Liver (tissue), 9 donors: ENCODE results near the gene RASAL2. TPM values are rescaled to one million over a fixed set of nuclear protein-coding genes. Genes with fewer than 3 reads are reported as not detected.
A peak's percentile ranks its signal among the peaks of the same experiment; 100 is the strongest.

Experiments
- DNase-seq: peaks from one replicate; pipeline ENCODE4 v3.0.0-alpha.2; 2017; ENCODE audit warnings: low spot score
- H3K27ac ChIP-seq, 2 donors: one replicate each; pipeline ENCODE4 v1.7.0; 2013; ENCODE audit warnings: inconsistent platforms in 2 of 2, low read length in 2 of 2, control low read depth in 1 of 2, low read depth in 1 of 2, mild to moderate bottlenecking in 1 of 2
- H3K27me3 ChIP-seq, 4 donors: one replicate each; pipeline versions ENCODE4 v1.6.1 to v1.7.0; 2013; ENCODE audit warnings: low read length in 3 of 4, inconsistent platforms in 1 of 4, mild to moderate bottlenecking in 1 of 4, moderate library complexity in 1 of 4; ENCODE audit not compliant: control insufficient read depth in 4 of 4, insufficient read depth in 4 of 4
- H3K36me3 ChIP-seq, 4 donors: one replicate each; pipeline versions ENCODE4 v1.6.1 to v1.7.0; 2013; ENCODE audit warnings: low read length in 3 of 4, mild to moderate bottlenecking in 3 of 4, low read depth in 1 of 4, moderate library complexity in 1 of 4; ENCODE audit not compliant: control insufficient read depth in 4 of 4, insufficient read depth in 3 of 4
- H3K4me1 ChIP-seq, 4 donors: one replicate each; pipeline versions ENCODE4 v1.6.1 to v1.7.0; 2013; ENCODE audit warnings: low read length in 3 of 4, mild to moderate bottlenecking in 3 of 4, moderate library complexity in 1 of 4; ENCODE audit not compliant: control insufficient read depth in 4 of 4, insufficient read depth in 4 of 4
- H3K4me3 ChIP-seq, 3 donors: one replicate each; pipeline versions ENCODE4 v1.6.1 to v1.7.0; 2013; ENCODE audit warnings: low read length in 3 of 3, control low read depth in 1 of 3, low read depth in 1 of 3, mild to moderate bottlenecking in 1 of 3
- H3K9ac ChIP-seq, 2 donors: one replicate each; pipeline ENCODE4 v1.7.0; 2013; ENCODE audit warnings: low read length in 2 of 2, mild to moderate bottlenecking in 2 of 2, moderate library complexity in 2 of 2, control low read depth in 1 of 2, low read depth in 1 of 2
- H3K9me3 ChIP-seq, 4 donors: one replicate each; pipeline versions ENCODE4 v1.6.1 to v1.7.0; 2013; ENCODE audit warnings: low read length in 3 of 4; ENCODE audit not compliant: control insufficient read depth in 4 of 4
- ATF3 ChIP-seq: IDR thresholded peaks from 2 replicates; pipeline ENCODE4 v1.6.1; 2016; ENCODE audit warnings: antibody characterized with exemption
- EGR1 ChIP-seq, 2 donors: IDR thresholded peaks; 2 replicates each; pipeline ENCODE4 v1.6.1; 2016 to 2018; ENCODE audit warnings: antibody characterized with exemption in 2 of 2, low read depth in 2 of 2
- FOXA1 ChIP-seq: IDR thresholded peaks from 2 replicates; pipeline ENCODE4 v1.6.1; 2016; ENCODE audit warnings: antibody characterized with exemption
- FOXA2 ChIP-seq: IDR thresholded peaks from 2 replicates; pipeline ENCODE4 v1.6.1; 2016; ENCODE audit warnings: antibody characterized with exemption
- GABPA ChIP-seq, 2 donors: IDR thresholded peaks in 1 of 2; conservative IDR thresholded peaks in 1 of 2; 2 replicates each; pipeline ENCODE4 v1.6.1; 2016; ENCODE audit warnings: antibody characterized with exemption in 2 of 2, mild to moderate bottlenecking in 1 of 2, moderate library complexity in 1 of 2
- HNF4A ChIP-seq, 2 donors: conservative IDR thresholded peaks; 2 replicates each; pipeline ENCODE4 v1.6.1; 2016; ENCODE audit warnings: antibody characterized with exemption in 2 of 2, mild to moderate bottlenecking in 2 of 2
- HNF4G ChIP-seq: IDR thresholded peaks from 2 replicates; pipeline ENCODE4 v1.6.1; 2016; ENCODE audit warnings: antibody characterized with exemption
- JUND ChIP-seq, 2 donors: IDR thresholded peaks; 2 replicates each; pipeline ENCODE4 v1.6.1; 2016; ENCODE audit warnings: antibody characterized with exemption in 2 of 2
- MAX ChIP-seq: IDR thresholded peaks from 2 replicates; pipeline ENCODE4 v1.6.1; 2016; ENCODE audit warnings: antibody characterized with exemption
- NR2F2 ChIP-seq: IDR thresholded peaks from 2 replicates; pipeline ENCODE4 v1.6.1; 2016; ENCODE audit warnings: antibody characterized with exemption
- RAD21 ChIP-seq, 2 donors: IDR thresholded peaks; 2 replicates each; pipeline ENCODE4 v1.6.1; 2016; ENCODE audit warnings: antibody characterized with exemption in 2 of 2, mild to moderate bottlenecking in 2 of 2
- RXRA ChIP-seq, 2 donors: IDR thresholded peaks; 2 replicates each; pipeline ENCODE4 v1.6.1; 2017 to 2018; ENCODE audit warnings: antibody characterized with exemption in 2 of 2, mild to moderate bottlenecking in 1 of 2
- SP1 ChIP-seq: IDR thresholded peaks from 2 replicates; pipeline ENCODE4 v1.6.1; 2018; ENCODE audit warnings: antibody characterized with exemption, mild to moderate bottlenecking
- TAF1 ChIP-seq: conservative IDR thresholded peaks from 2 replicates; pipeline ENCODE4 v1.6.1; 2016; ENCODE audit warnings: antibody characterized with exemption, mild to moderate bottlenecking
- YY1 ChIP-seq: IDR thresholded peaks from 2 replicates; pipeline ENCODE4 v1.6.1; 2016; ENCODE audit warnings: antibody characterized with exemption, mild to moderate bottlenecking
- WGBS: extraction: QIAGEN DNeasy Blood & Tissue Kit; methylation state at CpG from one replicate; pipeline ENCODE4 v1.1.7; 2013; 5-methylcytosine and 5-hydroxymethylcytosine counted together
- polyA plus RNA-seq, 2 donors: library from polyadenylated mRNA; stranded (reverse) in 1 of 2; unstranded in 1 of 2; fragments of 200-250 nt in 1 of 2; fragments of >200 nt in 1 of 2; fragmentation: Nextera tagmentation in 1 of 2; extraction: Ambion mirVana in 1 of 2; gene quantifications; one replicate each; pipeline versions ENCODE4 v1.2.1 to v1.2.3, GENCODE V29; 2013 to 2015
- total RNA-seq, 2 donors: library from RNA; depleted of rRNA; stranded (reverse); fragments of >200 nt; gene quantifications; one replicate each; pipeline ENCODE4 v1.2.3, GENCODE V29; 2014
- TF ChIP-seq, protein P1 (sequence below): fragments of 150-350 bp; IDR thresholded peaks from 2 replicates; pipeline ENCODE4 v1.5.1; 2017; ENCODE audit warnings: improper control_type of control experiment, low read depth, low read length; ENCODE audit not compliant: missing input control
- TF ChIP-seq, protein P2 (sequence below): IDR thresholded peaks from 2 replicates; pipeline ENCODE4 v1.6.1; 2016; ENCODE audit warnings: antibody characterized with exemption
- TF ChIP-seq, protein P3 (sequence below): IDR thresholded peaks from 2 replicates; pipeline ENCODE4 v1.6.1; 2016; ENCODE audit warnings: antibody characterized with exemption, mild to moderate bottlenecking
- donor health status: healthy.
- donor health status: healthy.
- donor health status: healthy.
- donor health status: healthy.
- donor health status: healthy.

The RASAL2 gene
- total and polyA plus RNA-seq, 4 donors = 1.8 to 8.1 (median 4.1) TPM

DNA sequence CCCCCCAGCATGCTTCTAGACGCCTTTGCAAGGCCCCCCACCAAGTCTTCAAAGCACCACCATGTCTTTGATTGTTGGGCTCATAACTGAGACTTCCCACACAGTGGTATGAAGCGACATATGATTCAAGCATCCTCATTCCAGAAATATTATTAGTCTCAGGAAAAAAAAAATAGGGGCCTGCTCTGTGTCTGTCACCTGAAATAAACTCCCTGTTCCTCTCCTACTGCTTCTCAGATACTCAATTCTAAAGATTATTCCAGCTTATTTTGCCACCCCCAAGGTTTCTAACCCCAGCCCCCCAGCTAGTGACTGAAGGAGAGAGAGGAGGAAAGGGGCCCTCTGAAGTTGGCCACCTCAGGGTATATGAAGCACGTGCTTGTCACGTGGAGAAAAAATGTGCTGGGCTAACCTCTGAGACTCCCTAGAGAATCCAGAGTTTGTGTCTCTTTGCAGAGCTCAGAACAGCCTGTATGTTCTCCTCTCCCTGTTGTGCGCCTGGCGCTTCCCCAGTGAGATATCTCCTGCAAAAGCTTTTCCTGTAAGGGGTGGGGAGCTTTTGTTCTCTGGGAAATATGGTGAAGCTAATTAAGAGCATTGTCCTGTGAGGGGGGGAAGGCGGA is 35.9 kb upstream of the RASAL2 start:
- no peak overlapping the region for H3K4me3 ChIP-seq
- TF ChIP-seq GABPA (IDR thresholded peaks at IDR 0.05 in 1 of 2, conservative IDR thresholded peaks at IDR 0.05 in 1 of 2) (no peak), MAX (no peak), TAF1 (peak; percentile 46), ATF3 (no peak), FOXA1 (no peak), HNF4A (conservative IDR thresholded peaks at IDR 0.05) (no peak), FOXA2 (no peak), HNF4G (no peak), YY1 (no peak), JUND (IDR thresholded peaks at IDR 0.05) (no peak), SP1 (peak; percentile 23), RXRA (IDR thresholded peaks at IDR 0.05) (peak in 1 of 2 donors; percentile 2), NR2F2 (peak; percentile 82), EGR1 (IDR thresholded peaks at IDR 0.05; ENCODE audit: low read depth in 2 of 2) (no peak), RAD21 (IDR thresholded peaks at IDR 0.05) (peak in 1 of 2 donors; percentile 9)
- TF ChIP-seq, protein P1, sequence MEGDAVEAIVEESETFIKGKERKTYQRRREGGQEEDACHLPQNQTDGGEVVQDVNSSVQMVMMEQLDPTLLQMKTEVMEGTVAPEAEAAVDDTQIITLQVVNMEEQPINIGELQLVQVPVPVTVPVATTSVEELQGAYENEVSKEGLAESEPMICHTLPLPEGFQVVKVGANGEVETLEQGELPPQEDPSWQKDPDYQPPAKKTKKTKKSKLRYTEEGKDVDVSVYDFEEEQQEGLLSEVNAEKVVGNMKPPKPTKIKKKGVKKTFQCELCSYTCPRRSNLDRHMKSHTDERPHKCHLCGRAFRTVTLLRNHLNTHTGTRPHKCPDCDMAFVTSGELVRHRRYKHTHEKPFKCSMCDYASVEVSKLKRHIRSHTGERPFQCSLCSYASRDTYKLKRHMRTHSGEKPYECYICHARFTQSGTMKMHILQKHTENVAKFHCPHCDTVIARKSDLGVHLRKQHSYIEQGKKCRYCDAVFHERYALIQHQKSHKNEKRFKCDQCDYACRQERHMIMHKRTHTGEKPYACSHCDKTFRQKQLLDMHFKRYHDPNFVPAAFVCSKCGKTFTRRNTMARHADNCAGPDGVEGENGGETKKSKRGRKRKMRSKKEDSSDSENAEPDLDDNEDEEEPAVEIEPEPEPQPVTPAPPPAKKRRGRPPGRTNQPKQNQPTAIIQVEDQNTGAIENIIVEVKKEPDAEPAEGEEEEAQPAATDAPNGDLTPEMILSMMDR = no peak
- TF ChIP-seq, protein P2, sequence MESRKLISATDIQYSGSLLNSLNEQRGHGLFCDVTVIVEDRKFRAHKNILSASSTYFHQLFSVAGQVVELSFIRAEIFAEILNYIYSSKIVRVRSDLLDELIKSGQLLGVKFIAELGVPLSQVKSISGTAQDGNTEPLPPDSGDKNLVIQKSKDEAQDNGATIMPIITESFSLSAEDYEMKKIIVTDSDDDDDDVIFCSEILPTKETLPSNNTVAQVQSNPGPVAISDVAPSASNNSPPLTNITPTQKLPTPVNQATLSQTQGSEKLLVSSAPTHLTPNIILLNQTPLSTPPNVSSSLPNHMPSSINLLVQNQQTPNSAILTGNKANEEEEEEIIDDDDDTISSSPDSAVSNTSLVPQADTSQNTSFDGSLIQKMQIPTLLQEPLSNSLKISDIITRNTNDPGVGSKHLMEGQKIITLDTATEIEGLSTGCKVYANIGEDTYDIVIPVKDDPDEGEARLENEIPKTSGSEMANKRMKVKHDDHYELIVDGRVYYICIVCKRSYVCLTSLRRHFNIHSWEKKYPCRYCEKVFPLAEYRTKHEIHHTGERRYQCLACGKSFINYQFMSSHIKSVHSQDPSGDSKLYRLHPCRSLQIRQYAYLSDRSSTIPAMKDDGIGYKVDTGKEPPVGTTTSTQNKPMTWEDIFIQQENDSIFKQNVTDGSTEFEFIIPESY = no peak
- TF ChIP-seq, protein P3, sequence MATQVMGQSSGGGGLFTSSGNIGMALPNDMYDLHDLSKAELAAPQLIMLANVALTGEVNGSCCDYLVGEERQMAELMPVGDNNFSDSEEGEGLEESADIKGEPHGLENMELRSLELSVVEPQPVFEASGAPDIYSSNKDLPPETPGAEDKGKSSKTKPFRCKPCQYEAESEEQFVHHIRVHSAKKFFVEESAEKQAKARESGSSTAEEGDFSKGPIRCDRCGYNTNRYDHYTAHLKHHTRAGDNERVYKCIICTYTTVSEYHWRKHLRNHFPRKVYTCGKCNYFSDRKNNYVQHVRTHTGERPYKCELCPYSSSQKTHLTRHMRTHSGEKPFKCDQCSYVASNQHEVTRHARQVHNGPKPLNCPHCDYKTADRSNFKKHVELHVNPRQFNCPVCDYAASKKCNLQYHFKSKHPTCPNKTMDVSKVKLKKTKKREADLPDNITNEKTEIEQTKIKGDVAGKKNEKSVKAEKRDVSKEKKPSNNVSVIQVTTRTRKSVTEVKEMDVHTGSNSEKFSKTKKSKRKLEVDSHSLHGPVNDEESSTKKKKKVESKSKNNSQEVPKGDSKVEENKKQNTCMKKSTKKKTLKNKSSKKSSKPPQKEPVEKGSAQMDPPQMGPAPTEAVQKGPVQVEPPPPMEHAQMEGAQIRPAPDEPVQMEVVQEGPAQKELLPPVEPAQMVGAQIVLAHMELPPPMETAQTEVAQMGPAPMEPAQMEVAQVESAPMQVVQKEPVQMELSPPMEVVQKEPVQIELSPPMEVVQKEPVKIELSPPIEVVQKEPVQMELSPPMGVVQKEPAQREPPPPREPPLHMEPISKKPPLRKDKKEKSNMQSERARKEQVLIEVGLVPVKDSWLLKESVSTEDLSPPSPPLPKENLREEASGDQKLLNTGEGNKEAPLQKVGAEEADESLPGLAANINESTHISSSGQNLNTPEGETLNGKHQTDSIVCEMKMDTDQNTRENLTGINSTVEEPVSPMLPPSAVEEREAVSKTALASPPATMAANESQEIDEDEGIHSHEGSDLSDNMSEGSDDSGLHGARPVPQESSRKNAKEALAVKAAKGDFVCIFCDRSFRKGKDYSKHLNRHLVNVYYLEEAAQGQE = no peak
- peaks cover 2 to 22% (median 9%) of the 10 kb centered on the region in 4 donors for H3K4me1 ChIP-seq
- no peak overlapping the region for H3K9ac ChIP-seq
- no peak for DNase-seq
- H3K9me3 ChIP-seq = no peaks in the 10 kb centered on the region
- WGBS = 64% methylated on average over 7 of the region's 7 CpGs
- peak overlapping the region; percentile 48 for H3K27ac ChIP-seq
- H3K27me3 ChIP-seq = no peaks in the 10 kb centered on the region
- H3K36me3 ChIP-seq = no peaks in the 10 kb centered on the region
